Epithelial cell of prostate (primary cell): ENCODE measurements around the gene ST6GALNAC2.
"Not testable (repeated sequence)": the region's sequence is repeated elsewhere in the genome, so short reads cannot be mapped to it uniquely, and the experiment has no call there.

Experiments
- DNase-seq: peaks from one replicate; pipeline ENCODE4 v3.0.0-alpha.2; 2011; ENCODE audit warnings: low read depth, low spot score
- H3K27ac ChIP-seq: fragments of 450-650 bp; 2 replicates; pipeline ENCODE4 v1.5.1; 2017; ENCODE audit warnings: mild to moderate bottlenecking

ST6GALNAC2 gene

GRCh38 chr17:76573096-76573495 lies 12.6 kb downstream of the ST6GALNAC2 start:
- no peak for DNase-seq
- no peak overlapping the region for H3K27ac ChIP-seq

GRCh38 chr17:76572201-76572910 lies 13.3 kb downstream of the ST6GALNAC2 start:
- DNase-seq: no peak
- no peak overlapping the region for H3K27ac ChIP-seq

GRCh38 chr17:76570877-76571471 lies 14.7 kb downstream of the ST6GALNAC2 start:
- H3K27ac ChIP-seq: no peak overlapping the region
- no peak for DNase-seq

- DNase-seq: no peak
- no peak overlapping the region for H3K27ac ChIP-seq
These were observed 15.2 kb downstream of the ST6GALNAC2 start for GRCh38 chr17:76570457-76570856.

- no peak overlapping the region for H3K27ac ChIP-seq
- no peak for DNase-seq
These were observed 15.9 kb downstream of the ST6GALNAC2 start for GRCh38 chr17:76569607-76570279.

GRCh38 chr17:76568811-76569221 lies 16.8 kb downstream of the ST6GALNAC2 start:
- DNase-seq: no peak
- no peak overlapping the region for H3K27ac ChIP-seq

GRCh38 chr17:76567634-76568432 lies 17.8 kb downstream of the ST6GALNAC2 start:
- H3K27ac ChIP-seq: peak overlapping the region; percentile 49
- no peak for DNase-seq

GRCh38 chr17:76566988-76567431 lies 18.6 kb downstream of the ST6GALNAC2 start:
- no peak for DNase-seq
- peak overlapping the region; percentile 49 for H3K27ac ChIP-seq

- no peak for DNase-seq
- peak overlapping the region; percentile 49 for H3K27ac ChIP-seq
These were observed 19.1 kb downstream of the ST6GALNAC2 start for GRCh38 chr17:76566613-76566943.

- peak overlapping the region; percentile 70 for H3K27ac ChIP-seq
- DNase-seq: no peak
These were observed 19.7 kb downstream of the ST6GALNAC2 start for GRCh38 chr17:76565728-76566612.

- DNase-seq: peak; percentile 74
- H3K27ac ChIP-seq: peak overlapping the region; percentile 70
These were observed 20.5 kb downstream of the ST6GALNAC2 start for GRCh38 chr17:76564991-76565727.

GRCh38 chr17:76563359-76563758 lies 22.3 kb downstream of the ST6GALNAC2 start:
- H3K27ac ChIP-seq: peak overlapping the region; percentile 85
- DNase-seq: not testable (repeated sequence)

- no peak for DNase-seq
- H3K27ac ChIP-seq: peak overlapping the region; percentile 85
These were observed 22.9 kb downstream of the ST6GALNAC2 start for GRCh38 chr17:76562734-76563148.

- no peak for DNase-seq
- H3K27ac ChIP-seq: peak overlapping the region; percentile 85
These were observed 23.8 kb downstream of the ST6GALNAC2 start for GRCh38 chr17:76561799-76562268.

GRCh38 chr17:76561332-76561731 lies 24.3 kb downstream of the ST6GALNAC2 start:
- H3K27ac ChIP-seq: peak overlapping the region; percentile 85
- no peak for DNase-seq

GRCh38 chr17:76560877-76561221 lies 24.8 kb downstream of the ST6GALNAC2 start:
- no peak for DNase-seq
- H3K27ac ChIP-seq: peak overlapping the region; percentile 85

- peak overlapping the region; percentile 85 for H3K27ac ChIP-seq
- no peak for DNase-seq
These were observed 25.4 kb downstream of the ST6GALNAC2 start for GRCh38 chr17:76560036-76560876.

GRCh38 chr17:76559460-76559859 lies 26.2 kb downstream of the ST6GALNAC2 start:
- DNase-seq: not testable (repeated sequence)
- peak overlapping the region; percentile 85 for H3K27ac ChIP-seq
